Stimulated activated memory B cell treated with anti-CD40 and anti-IgM and Interleukin-4, amounts not matched to agents 10 μg/mL and 1 μg/mL and 100 μg/mL, for 72 hours (primary cell): ENCODE data around the gene NEIL1.
"Not testable (repeated sequence)": the region's sequence is repeated elsewhere in the genome, so short reads cannot be mapped to it uniquely, and the experiment has no call there.

Experiments used
- ATAC-seq: fragments of 150-1000 bp; cut with Tn5 transposase; 2 replicates; pipeline ENCODE4 v1.10.0; 2021
- H3K27ac Mint-ChIP-seq: one replicate; pipeline ENCODE4 v1.8.0; 2022; ENCODE audit warnings: mild to moderate bottlenecking, mixed read lengths
- H3K27me3 Mint-ChIP-seq: one replicate; pipeline ENCODE4 v1.8.0; 2022; ENCODE audit warnings: mixed read lengths
- H3K36me3 Mint-ChIP-seq: one replicate; pipeline ENCODE4 v1.8.0; 2022; ENCODE audit warnings: mixed read lengths
- H3K4me1 Mint-ChIP-seq: one replicate; pipeline ENCODE4 v1.8.0; 2022; ENCODE audit warnings: mixed read lengths
- H3K4me3 Mint-ChIP-seq: one replicate; pipeline ENCODE4 v1.8.0; 2022; ENCODE audit warnings: mild to moderate bottlenecking, moderate library complexity, mixed read lengths
- H3K9me3 Mint-ChIP-seq: one replicate; pipeline ENCODE4 v1.8.0; 2022; ENCODE audit warnings: mixed read lengths

NEIL1 gene

GRCh38 chr15:75371486-75371885, 24.6 kb downstream of the NEIL1 start:
- no peak overlapping the region for H3K4me3 Mint-ChIP-seq
- H3K9me3 Mint-ChIP-seq, result no peaks in the 10 kb centered on the region
- H3K27ac Mint-ChIP-seq, result no peak overlapping the region
- ATAC-seq, result no peak
- H3K36me3 Mint-ChIP-seq, result peaks cover 44% of the 10 kb centered on the region
- H3K27me3 Mint-ChIP-seq, result no peaks in the 10 kb centered on the region
- H3K4me1 Mint-ChIP-seq, result peaks cover 16% of the 10 kb centered on the region

GRCh38 chr15:75371901-75372688, 25.3 kb downstream of the NEIL1 start:
- H3K27ac Mint-ChIP-seq, result no peak overlapping the region
- no peaks in the 10 kb centered on the region for H3K9me3 Mint-ChIP-seq
- H3K4me1 Mint-ChIP-seq, result peaks cover 16% of the 10 kb centered on the region
- H3K36me3 Mint-ChIP-seq, result peaks cover 48% of the 10 kb centered on the region
- no peak overlapping the region for H3K4me3 Mint-ChIP-seq
- H3K27me3 Mint-ChIP-seq, result no peaks in the 10 kb centered on the region
- ATAC-seq, result no peak

GRCh38 chr15:75380773-75381172, 33.9 kb downstream of the NEIL1 start:
- peak overlapping the region; percentile 16 for H3K27ac Mint-ChIP-seq
- H3K4me1 Mint-ChIP-seq, result peaks cover 22% of the 10 kb centered on the region
- no peaks in the 10 kb centered on the region for H3K27me3 Mint-ChIP-seq
- H3K9me3 Mint-ChIP-seq, result no peaks in the 10 kb centered on the region
- H3K36me3 Mint-ChIP-seq, result peaks cover 42% of the 10 kb centered on the region
- no peak overlapping the region for H3K4me3 Mint-ChIP-seq
- no peak for ATAC-seq

GRCh38 chr15:75383986-75384385, 37.1 kb downstream of the NEIL1 start:
- not testable (repeated sequence) for H3K27ac Mint-ChIP-seq, ATAC-seq, H3K27me3 Mint-ChIP-seq, H3K4me3 Mint-ChIP-seq, H3K9me3 Mint-ChIP-seq
- peaks cover 37% of the 10 kb centered on the region for H3K4me1 Mint-ChIP-seq
- peaks cover 54% of the 10 kb centered on the region for H3K36me3 Mint-ChIP-seq

- peaks cover 20% of the 10 kb centered on the region for H3K4me1 Mint-ChIP-seq
- ATAC-seq, result no peak
- no peaks in the 10 kb centered on the region for H3K27me3 Mint-ChIP-seq
- H3K27ac Mint-ChIP-seq, result no peak overlapping the region
- H3K36me3 Mint-ChIP-seq, result peaks cover 65% of the 10 kb centered on the region
- no peaks in the 10 kb centered on the region for H3K9me3 Mint-ChIP-seq
- no peak overlapping the region for H3K4me3 Mint-ChIP-seq
These were observed 43.0 kb downstream of the NEIL1 start for GRCh38 chr15:75389791-75390382.

- Mint-ChIP-seq H3K4me1 (no peaks in the 10 kb centered on the region), H3K4me3 (no peak overlapping the region), H3K27ac (peak overlapping the region; percentile 41), H3K27me3 (no peaks in the 10 kb centered on the region), H3K9me3 (no peaks in the 10 kb centered on the region), H3K36me3 (peaks cover 62% of the 10 kb centered on the region)
- ATAC-seq, result no peak
These were observed 50.7 kb downstream of the NEIL1 start for GRCh38 chr15:75397494-75397893.

GRCh38 chr15:75403892-75404291, 57.1 kb downstream of the NEIL1 start:
- H3K27me3 Mint-ChIP-seq, result no peaks in the 10 kb centered on the region
- H3K9me3 Mint-ChIP-seq, result no peaks in the 10 kb centered on the region
- peaks cover 66% of the 10 kb centered on the region for H3K36me3 Mint-ChIP-seq
- ATAC-seq, result no peak
- no peak overlapping the region for H3K4me3 Mint-ChIP-seq
- no peaks in the 10 kb centered on the region for H3K4me1 Mint-ChIP-seq
- peak overlapping the region; percentile 33 for H3K27ac Mint-ChIP-seq
